K562 (cell line): Measurements from ENCODE around the gene ITPRIPL1. TPM values are rescaled to one million over a fixed set of nuclear protein-coding genes. Genes with fewer than 3 reads are reported as not detected.

Experiments
- CBX1 ChIP-seq: sonication (generic); IDR thresholded peaks from 2 replicates; pipeline ENCODE4 v1.6.1; 2016; ENCODE audit warnings: antibody characterized with exemption, low read depth, mild to moderate bottlenecking
- GABPB2 ChIP-seq: fragments of 250-450 bp; sonication (Bioruptor Pico); conservative IDR thresholded peaks from 2 replicates; pipeline ENCODE4 v1.5.1; 2021; ENCODE audit warnings: mild to moderate bottlenecking
- HNRNPK ChIP-seq: fragments of 200-400 bp; formaldehyde crosslinking; IDR thresholded peaks from one replicate; pipeline ENCODE4 v1.6.1; 2018; ENCODE audit warnings: mild to moderate bottlenecking, low read depth, low read length; ENCODE audit not compliant: poor library complexity, severe bottlenecking
- MAFG ChIP-seq: fragments of 450-650 bp; conservative IDR thresholded peaks from 2 replicates; pipeline ENCODE4 v1.6.1; 2016; ENCODE audit warnings: missing genetic modification characterization, missing compliant biosample characterization
- MBD2 ChIP-seq: sonication (generic); IDR thresholded peaks from 2 replicates; pipeline ENCODE4 v1.6.1; 2016; ENCODE audit warnings: low read depth, borderline replicate concordance
- PCBP1 ChIP-seq: fragments of 200-400 bp; formaldehyde crosslinking; IDR thresholded peaks from 2 replicates; pipeline ENCODE4 v1.6.1; 2018; ENCODE audit warnings: mild to moderate bottlenecking, low read depth, low read length; ENCODE audit not compliant: poor library complexity, severe bottlenecking
- RCOR1 ChIP-seq, 2 experiments: IDR thresholded peaks; 2 replicates each; pipeline ENCODE4 v1.6.1; 2012; ENCODE audit warnings: low read depth in 2 of 2, low read length in 2 of 2, borderline replicate concordance in 1 of 2, improper control_type of control experiment in 1 of 2
- TFAM ChIP-seq: fragments of 250-450 bp; sonication (Bioruptor Pico); conservative IDR thresholded peaks from 2 replicates; pipeline ENCODE4 v1.5.0; 2021; ENCODE audit warnings: mild to moderate bottlenecking, moderate library complexity
- TRIM24 ChIP-seq, 2 experiments: fragments of 450-650 bp; IDR thresholded peaks; 2 replicates each; pipeline ENCODE4 v1.6.1; 2016
- ZNF239 ChIP-seq: fragments of 250-450 bp; sonication (Bioruptor Pico); IDR thresholded peaks from 2 replicates; pipeline ENCODE4 v1.4.0; 2020; ENCODE audit warnings: mild to moderate bottlenecking
- ZNF561 ChIP-seq: fragments of 450-650 bp; formaldehyde crosslinking; conservative IDR thresholded peaks from 2 replicates; pipeline ENCODE4 v1.4.0; 2020; ENCODE audit warnings: mild to moderate bottlenecking, moderate library complexity
- ZSCAN32 ChIP-seq: fragments of 450-650 bp; formaldehyde crosslinking; IDR thresholded peaks from 2 replicates; pipeline ENCODE4 v1.4.0; 2020; ENCODE audit warnings: mild to moderate bottlenecking, moderate library complexity
- polyA plus RNA-seq, 8 experiments: library from polyadenylated mRNA; depleted of rRNA in 4 of 8; stranded (reverse) in 5 of 8; unstranded in 3 of 8; fragments of >200 nt; fragmentation: Nextera tagmentation in 2 of 8; fragmentation: Illumina TruSeq in 1 of 8; extraction: Ambion mirVana in 2 of 8; extraction: Trizol in 1 of 8; gene quantifications; 2 replicates each; pipeline versions ENCODE4 v1.2.1 to v1.2.3, GENCODE V29; 2011 to 2014; ENCODE audit warnings: inconsistent platforms in 1 of 8, missing spikeins in 1 of 8
- total RNA-seq, 7 experiments: library from RNA; depleted of rRNA in 6 of 7; stranded (reverse); fragments of >200 nt in 6 of 7; fragmentation: Illumina TruSeq in 2 of 7; extraction: Trizol in 2 of 7; gene quantifications; 2 replicates each; pipeline versions ENCODE4 v1.2.1 to v1.2.3, GENCODE V29; 2011 to 2021; ENCODE audit warnings: low replicate concordance in 1 of 7
- TF ChIP-seq, protein P1 (sequence below): fragments of 250-450 bp; sonication (Bioruptor Pico); IDR thresholded peaks from 2 replicates; pipeline ENCODE4 v1.4.0; 2020
- TF ChIP-seq, protein P2 (sequence below): IDR thresholded peaks from 2 replicates; pipeline ENCODE4 v1.6.1; 2016; ENCODE audit warnings: missing genetic modification characterization, missing compliant biosample characterization
- TF ChIP-seq, protein P3 (sequence below): fragments of 250-450 bp; sonication (Bioruptor Pico); IDR thresholded peaks from 2 replicates; pipeline ENCODE4 v1.8.0; 2021; ENCODE audit warnings: moderate library complexity, mild to moderate bottlenecking, inconsistent platforms
- TF ChIP-seq, protein P4 (sequence below), 2 experiments: fragments of 450-650 bp; conservative IDR thresholded peaks; 2 replicates each; pipeline ENCODE4 v1.6.1; 2017; ENCODE audit warnings: mild to moderate bottlenecking in 2 of 2, moderate library complexity in 2 of 2

Gene ITPRIPL1
- total and polyA plus RNA-seq, 9 of the 15 experiments (the other 6 are each of a cell fraction or from before 2014, with no cell fraction given) = 0.99 to 9.0 (median 6.4) TPM

DNA sequence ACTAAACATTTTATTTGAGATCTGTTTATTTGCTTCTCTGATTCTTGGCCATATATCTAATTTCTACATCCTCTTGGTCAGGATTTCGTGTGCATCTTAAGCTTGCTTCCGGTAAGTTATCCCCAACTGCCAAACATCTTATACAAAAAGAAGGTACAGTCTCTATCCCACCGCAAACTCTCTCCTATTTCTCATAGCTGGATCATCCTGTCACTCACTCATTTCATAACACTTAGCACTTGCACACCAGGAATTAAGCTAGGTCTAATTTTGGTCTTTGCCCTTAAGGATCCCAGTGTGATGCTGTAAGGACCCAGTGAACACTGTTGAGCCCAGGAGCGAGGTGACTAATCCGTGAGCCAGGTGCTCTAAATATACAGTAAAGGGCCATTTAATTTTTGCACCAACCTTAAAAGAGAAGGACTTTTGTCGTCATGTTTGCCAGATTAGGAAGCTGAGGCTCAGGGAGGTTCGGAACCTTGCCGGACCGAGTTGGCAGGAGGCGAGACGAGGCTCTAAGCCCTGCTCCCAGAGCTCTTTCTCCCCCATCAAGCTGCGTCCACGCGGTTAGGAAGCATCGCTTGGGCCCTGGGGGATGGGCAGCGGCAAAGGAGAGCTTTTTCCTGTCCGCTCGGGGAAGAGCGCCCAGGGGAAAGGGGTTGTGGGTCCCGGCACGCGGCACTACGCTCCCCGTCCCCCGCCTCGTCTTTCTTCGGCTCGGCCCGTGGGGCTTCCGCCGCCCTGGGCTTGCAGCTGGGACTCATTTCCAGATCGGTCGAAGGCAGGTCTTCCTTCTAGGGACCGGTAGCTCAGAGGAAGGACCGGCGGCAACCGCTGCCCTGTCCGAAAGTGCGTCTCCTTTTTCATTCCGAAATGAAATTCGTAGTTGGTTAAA, 4.1 kb upstream of the ITPRIPL1 start (continued):
- TF ChIP-seq TFAM (no peak), ZNF561 (CRISPR knock-in tag) (no peak), TRIM24 (IDR thresholded peaks at IDR 0.05) (no peak), ZNF239 (CRISPR knock-in tag) (no peak), MBD2 (no peak), PCBP1 (no peak), MAFG (tag) (no peak), RCOR1 (IDR thresholded peaks at IDR 0.05; ENCODE audit: borderline replicate concordance in 1 of 2, low read depth in 2 of 2, low read length in 2 of 2) (no peak), ZSCAN32 (CRISPR knock-in tag) (no peak), HNRNPK (no peak), GABPB2 (no peak), CBX1 (no peak)
- TF ChIP-seq, protein P1, sequence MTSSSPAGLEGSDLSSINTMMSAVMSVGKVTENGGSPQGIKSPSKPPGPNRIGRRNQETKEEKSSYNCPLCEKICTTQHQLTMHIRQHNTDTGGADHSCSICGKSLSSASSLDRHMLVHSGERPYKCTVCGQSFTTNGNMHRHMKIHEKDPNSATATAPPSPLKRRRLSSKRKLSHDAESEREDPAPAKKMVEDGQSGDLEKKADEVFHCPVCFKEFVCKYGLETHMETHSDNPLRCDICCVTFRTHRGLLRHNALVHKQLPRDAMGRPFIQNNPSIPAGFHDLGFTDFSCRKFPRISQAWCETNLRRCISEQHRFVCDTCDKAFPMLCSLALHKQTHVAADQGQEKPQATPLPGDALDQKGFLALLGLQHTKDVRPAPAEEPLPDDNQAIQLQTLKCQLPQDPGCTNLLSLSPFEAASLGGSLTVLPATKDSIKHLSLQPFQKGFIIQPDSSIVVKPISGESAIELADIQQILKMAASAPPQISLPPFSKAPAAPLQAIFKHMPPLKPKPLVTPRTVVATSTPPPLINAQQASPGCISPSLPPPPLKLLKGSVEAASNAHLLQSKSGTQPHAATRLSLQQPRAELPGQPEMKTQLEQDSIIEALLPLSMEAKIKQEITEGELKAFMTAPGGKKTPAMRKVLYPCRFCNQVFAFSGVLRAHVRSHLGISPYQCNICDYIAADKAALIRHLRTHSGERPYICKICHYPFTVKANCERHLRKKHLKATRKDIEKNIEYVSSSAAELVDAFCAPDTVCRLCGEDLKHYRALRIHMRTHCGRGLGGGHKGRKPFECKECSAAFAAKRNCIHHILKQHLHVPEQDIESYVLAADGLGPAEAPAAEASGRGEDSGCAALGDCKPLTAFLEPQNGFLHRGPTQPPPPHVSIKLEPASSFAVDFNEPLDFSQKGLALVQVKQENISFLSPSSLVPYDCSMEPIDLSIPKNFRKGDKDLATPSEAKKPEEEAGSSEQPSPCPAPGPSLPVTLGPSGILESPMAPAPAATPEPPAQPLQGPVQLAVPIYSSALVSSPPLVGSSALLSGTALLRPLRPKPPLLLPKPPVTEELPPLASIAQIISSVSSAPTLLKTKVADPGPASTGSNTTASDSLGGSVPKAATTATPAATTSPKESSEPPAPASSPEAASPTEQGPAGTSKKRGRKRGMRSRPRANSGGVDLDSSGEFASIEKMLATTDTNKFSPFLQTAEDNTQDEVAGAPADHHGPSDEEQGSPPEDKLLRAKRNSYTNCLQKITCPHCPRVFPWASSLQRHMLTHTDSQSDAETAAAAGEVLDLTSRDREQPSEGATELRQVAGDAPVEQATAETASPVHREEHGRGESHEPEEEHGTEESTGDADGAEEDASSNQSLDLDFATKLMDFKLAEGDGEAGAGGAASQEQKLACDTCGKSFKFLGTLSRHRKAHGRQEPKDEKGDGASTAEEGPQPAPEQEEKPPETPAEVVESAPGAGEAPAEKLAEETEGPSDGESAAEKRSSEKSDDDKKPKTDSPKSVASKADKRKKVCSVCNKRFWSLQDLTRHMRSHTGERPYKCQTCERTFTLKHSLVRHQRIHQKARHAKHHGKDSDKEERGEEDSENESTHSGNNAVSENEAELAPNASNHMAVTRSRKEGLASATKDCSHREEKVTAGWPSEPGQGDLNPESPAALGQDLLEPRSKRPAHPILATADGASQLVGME (CRISPR knock-in tag) = no peak
- TF ChIP-seq, protein P2, sequence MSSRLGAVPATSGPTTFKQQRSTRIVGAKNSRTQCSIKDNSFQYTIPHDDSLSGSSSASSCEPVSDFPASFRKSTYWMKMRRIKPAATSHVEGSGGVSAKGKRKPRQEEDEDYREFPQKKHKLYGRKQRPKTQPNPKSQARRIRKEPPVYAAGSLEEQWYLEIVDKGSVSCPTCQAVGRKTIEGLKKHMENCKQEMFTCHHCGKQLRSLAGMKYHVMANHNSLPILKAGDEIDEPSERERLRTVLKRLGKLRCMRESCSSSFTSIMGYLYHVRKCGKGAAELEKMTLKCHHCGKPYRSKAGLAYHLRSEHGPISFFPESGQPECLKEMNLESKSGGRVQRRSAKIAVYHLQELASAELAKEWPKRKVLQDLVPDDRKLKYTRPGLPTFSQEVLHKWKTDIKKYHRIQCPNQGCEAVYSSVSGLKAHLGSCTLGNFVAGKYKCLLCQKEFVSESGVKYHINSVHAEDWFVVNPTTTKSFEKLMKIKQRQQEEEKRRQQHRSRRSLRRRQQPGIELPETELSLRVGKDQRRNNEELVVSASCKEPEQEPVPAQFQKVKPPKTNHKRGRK (tag) = no peak
- TF ChIP-seq, protein P3, sequence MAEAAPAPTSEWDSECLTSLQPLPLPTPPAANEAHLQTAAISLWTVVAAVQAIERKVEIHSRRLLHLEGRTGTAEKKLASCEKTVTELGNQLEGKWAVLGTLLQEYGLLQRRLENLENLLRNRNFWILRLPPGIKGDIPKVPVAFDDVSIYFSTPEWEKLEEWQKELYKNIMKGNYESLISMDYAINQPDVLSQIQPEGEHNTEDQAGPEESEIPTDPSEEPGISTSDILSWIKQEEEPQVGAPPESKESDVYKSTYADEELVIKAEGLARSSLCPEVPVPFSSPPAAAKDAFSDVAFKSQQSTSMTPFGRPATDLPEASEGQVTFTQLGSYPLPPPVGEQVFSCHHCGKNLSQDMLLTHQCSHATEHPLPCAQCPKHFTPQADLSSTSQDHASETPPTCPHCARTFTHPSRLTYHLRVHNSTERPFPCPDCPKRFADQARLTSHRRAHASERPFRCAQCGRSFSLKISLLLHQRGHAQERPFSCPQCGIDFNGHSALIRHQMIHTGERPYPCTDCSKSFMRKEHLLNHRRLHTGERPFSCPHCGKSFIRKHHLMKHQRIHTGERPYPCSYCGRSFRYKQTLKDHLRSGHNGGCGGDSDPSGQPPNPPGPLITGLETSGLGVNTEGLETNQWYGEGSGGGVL = no peak
- TF ChIP-seq, protein P4, sequence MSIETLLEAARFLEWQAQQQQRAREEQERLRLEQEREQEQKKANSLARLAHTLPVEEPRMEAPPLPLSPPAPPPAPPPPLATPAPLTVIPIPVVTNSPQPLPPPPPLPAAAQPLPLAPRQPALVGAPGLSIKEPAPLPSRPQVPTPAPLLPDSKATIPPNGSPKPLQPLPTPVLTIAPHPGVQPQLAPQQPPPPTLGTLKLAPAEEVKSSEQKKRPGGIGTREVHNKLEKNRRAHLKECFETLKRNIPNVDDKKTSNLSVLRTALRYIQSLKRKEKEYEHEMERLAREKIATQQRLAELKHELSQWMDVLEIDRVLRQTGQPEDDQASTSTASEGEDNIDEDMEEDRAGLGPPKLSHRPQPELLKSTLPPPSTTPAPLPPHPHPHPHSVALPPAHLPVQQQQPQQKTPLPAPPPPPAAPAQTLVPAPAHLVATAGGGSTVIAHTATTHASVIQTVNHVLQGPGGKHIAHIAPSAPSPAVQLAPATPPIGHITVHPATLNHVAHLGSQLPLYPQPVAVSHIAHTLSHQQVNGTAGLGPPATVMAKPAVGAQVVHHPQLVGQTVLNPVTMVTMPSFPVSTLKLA (conservative IDR thresholded peaks at IDR 0.05) = no peak; a peak in 1 of 4 replicates
